SKM-1 treated with dmso at 0.1 percent for 144 hours (cell line): ENCODE measurements around the gene OIT3.

Experiments used
- DNase-seq: peaks from one replicate; lab custom pipeline; 2025; ENCODE audit not compliant: unreplicated experiment; lab: John Stamatoyannopoulos, UW

OIT3 gene

GRCh38 chr10:72893136-72893798, at the start of gene OIT3:
OIT3 (plus strand) TSS chr10:72893739; CDS start chr10:72893799, 60 bp downstream.
- no peak for DNase-seq

- DNase-seq, result no peak
Measured at GRCh38 chr10:72846238-72846637, 47.3 kb upstream of the OIT3 start.

- no peak for DNase-seq
Measured at GRCh38 chr10:72847681-72848080, 45.9 kb upstream of the OIT3 start.

GRCh38 chr10:72850861-72851260, 42.7 kb upstream of the OIT3 start:
- no peak for DNase-seq

GRCh38 chr10:72851509-72851908, 42.0 kb upstream of the OIT3 start:
- no peak for DNase-seq

GRCh38 chr10:72852508-72852907, 41.0 kb upstream of the OIT3 start:
- peak; percentile 64 for DNase-seq

GRCh38 chr10:72855129-72855528, 38.4 kb upstream of the OIT3 start:
- DNase-seq, result no peak

GRCh38 chr10:72855790-72856189, 37.7 kb upstream of the OIT3 start:
- DNase-seq, result no peak

- DNase-seq, result no peak
Measured at GRCh38 chr10:72858067-72858466, 35.5 kb upstream of the OIT3 start.

GRCh38 chr10:72862957-72863356, 30.6 kb upstream of the OIT3 start:
- DNase-seq, result no peak

GRCh38 chr10:72875250-72876055, 18.1 kb upstream of the OIT3 start:
- DNase-seq, result peak; percentile 27

GRCh38 chr10:72879245-72879644, 14.3 kb upstream of the OIT3 start:
- DNase-seq, result no peak

- no peak for DNase-seq
Measured at GRCh38 chr10:72881291-72881690, 12.2 kb upstream of the OIT3 start.

- no peak for DNase-seq
Measured at GRCh38 chr10:72883861-72884260, 9.7 kb upstream of the OIT3 start.

- no peak for DNase-seq
Measured at GRCh38 chr10:72885953-72886352, 7.6 kb upstream of the OIT3 start.

- DNase-seq, result no peak
Measured at GRCh38 chr10:72886621-72887020, 6.9 kb upstream of the OIT3 start.

- no peak for DNase-seq
Measured at GRCh38 chr10:72887043-72887442, 6.5 kb upstream of the OIT3 start.

GRCh38 chr10:72888151-72888638, 5.3 kb upstream of the OIT3 start:
- DNase-seq, result no peak

- no peak for DNase-seq
Measured at GRCh38 chr10:72889391-72889831, 4.1 kb upstream of the OIT3 start.

GRCh38 chr10:72890086-72890485, 3.5 kb upstream of the OIT3 start:
- no peak for DNase-seq

- DNase-seq, result no peak
Measured at GRCh38 chr10:72895236-72895850, 1.8 kb downstream of the OIT3 start.

GRCh38 chr10:72898616-72899015, 5.1 kb downstream of the OIT3 start:
- no peak for DNase-seq
